AG20443 (cell line): ENCODE data around the gene PDE4C.

Source experiments
- DNase-seq: peaks from one replicate; pipeline ENCODE4 v3.0.0; 2012; ENCODE audit warnings: low spot score, mixed read lengths

Gene PDE4C

GRCh38 chr19:18254546-18255503, 28.6 kb upstream of the PDE4C start:
- no peak for DNase-seq

DNA sequence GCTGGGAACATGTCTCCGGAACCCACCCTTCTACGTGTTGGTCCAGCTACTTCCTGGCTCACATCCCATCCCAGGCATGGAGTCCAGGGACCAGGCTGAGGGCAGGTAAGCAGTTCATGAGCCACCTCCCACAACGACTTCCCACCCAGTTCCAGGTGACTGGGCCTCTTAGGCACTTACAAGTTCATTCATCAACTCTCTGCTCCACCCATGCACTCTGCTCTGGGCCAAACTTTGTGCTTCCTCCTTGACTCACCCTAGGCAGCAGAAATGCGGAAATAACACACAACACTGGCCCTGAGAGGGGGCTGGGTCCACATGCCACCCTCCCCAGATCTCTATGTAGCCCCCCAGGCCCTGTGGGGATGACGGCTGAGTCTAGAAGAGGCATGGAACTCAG, 27.5 kb upstream of the PDE4C start:
- DNase-seq, result no peak

- DNase-seq, result no peak
These were observed 26.9 kb upstream of the PDE4C start for GRCh38 chr19:18253130-18253529.

DNA sequence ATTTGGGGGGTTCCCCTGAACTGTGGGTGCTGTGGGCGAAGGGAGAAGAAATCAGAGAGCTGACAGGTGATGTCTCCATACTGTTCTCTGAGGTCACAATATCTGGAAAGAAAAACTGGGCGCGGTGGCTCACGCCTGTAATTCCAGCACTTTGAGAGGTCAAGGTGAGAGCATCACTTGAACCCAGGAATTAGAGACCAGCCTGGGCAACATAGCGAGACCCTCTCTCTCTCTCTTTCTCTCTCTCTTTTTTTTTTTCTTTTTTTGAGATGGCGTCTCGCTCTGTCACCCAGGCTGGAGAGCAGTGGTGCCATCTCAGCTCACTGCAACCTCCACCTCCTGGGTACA, 26.1 kb upstream of the PDE4C start:
- DNase-seq, result no peak

DNA sequence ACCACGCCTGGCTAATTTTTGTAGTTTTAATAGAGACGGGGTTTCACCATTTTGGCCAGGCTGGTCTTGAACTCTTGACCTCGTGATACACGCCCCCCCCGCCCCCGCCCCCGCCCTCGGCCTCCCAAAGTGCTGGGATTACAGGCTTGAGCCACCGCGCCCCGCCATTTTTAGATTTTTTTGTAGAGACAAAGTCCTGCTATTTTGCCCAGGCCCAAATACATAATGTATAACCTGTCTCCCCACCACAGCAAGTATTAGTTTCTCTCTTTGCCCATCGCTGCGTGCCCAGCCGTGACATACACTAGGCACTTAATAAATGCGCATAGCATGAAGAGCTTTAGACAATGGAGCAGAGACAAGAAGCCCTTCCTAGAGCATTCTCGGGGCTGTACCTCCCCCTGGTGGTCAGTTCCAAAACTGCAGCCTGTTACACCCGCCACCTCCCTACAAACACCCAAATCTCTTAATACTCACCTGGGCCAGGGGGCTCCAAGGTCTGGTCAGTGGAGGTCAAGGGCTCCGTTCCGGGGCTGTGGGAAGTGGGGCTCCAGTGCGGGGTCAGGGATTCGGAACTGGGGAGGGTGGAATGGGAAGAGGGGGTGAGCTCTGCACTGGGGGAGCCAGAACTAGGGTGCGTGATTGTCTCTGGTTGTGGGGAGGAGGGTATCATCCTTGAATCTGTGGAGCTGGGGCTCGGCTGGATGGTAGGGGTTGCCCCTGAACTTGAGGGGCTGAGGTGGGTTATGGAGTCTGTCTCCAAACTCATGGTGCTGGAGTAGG, 25.5 kb upstream of the PDE4C start:
- DNase-seq, result peak; percentile 84

- no peak for DNase-seq
These were observed 23.6 kb upstream of the PDE4C start for GRCh38 chr19:18249834-18250233.

GRCh38 chr19:18245297-18245696, 19.1 kb upstream of the PDE4C start:
- no peak for DNase-seq

GRCh38 chr19:18239303-18239702, 13.1 kb upstream of the PDE4C start:
- no peak for DNase-seq

GRCh38 chr19:18234194-18234593, 8.0 kb upstream of the PDE4C start:
- DNase-seq, result no peak

DNA sequence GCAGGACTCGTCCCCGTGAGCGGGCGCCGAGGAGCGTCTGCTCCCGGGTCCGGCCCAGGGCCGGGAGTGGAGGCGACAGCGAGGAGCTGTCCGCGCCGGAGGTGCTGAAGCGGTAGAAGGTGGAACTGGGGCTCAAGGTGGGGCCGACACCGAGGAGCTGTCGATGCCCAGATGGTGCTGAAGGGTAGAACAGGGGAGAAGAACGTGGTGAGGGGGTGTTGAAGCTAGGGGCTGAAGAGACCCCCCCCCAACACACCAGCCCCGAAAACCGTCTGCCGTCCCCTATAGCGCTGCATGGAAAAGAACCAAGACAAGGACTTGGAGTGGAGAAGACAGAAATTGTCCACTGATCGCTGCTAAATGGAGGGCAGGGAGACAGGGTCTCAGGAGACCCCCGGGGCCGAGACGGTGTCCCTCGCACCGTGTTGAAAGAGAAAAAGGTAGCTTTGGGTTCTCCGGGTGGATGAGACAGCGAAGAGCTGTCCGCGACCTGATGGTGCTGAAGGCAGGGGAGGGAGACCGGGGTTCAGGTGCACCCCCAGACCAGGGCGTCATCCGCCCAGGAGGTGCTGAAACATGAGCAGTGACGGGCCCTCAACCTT, 7.1 kb upstream of the PDE4C start:
- DNase-seq, result peak; percentile 77

DNA sequence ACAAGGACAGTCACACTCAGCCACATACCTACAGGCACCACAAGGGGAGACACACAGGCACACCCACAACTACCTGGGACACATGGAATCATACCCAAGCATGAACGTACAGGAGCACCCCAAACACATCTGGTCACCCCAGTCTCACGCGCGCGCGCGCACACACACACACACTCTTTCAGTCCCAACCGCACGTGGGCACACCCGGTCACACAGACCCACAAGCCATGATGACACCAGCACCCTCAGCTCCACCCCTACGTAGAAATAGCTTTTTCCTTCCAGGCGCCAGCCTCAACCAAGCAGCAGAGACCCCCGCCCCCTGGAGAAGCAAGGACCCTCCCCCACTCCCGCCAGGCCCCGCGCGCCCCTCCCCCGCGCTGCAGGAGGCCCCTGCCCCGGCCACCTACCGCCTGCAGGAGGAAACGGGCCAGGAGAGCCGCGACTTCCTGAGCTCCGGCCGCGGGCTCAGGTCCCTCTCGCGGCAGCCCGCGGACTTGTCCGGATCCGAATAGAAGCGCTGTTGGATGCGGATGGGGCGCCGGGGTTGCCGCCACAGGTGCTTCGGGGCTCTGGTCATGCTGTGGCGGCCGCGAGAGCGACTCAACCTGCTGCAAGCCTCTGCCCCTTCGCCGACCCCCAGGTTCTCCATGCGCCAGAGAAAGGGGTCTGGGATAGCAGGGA, 6.4 kb upstream of the PDE4C start:
- no peak for DNase-seq

DNA sequence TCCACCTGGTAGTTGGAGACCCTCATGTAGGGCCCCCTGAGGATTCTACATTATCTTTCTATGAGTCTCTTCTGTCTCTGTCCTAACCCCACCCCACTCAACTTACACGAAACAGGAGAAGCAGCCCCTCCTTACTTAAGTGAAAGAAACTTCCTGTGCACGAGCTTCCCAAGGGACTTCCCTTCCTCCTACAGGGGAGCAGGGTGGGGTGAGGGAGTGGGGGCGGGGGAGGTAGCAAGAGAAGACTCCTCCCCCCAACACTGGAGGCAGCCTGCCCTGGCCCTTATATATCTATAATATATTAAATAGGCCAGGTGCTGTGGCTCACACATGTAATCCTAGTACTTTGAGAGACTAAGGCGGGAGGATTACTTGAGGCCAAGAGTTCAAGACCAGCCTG, 5.5 kb upstream of the PDE4C start:
- DNase-seq, result no peak

- DNase-seq, result no peak
These were observed 4.9 kb upstream of the PDE4C start for GRCh38 chr19:18230941-18231734.

- DNase-seq, result no peak
These were observed 3.7 kb upstream of the PDE4C start for GRCh38 chr19:18229915-18230314.

- DNase-seq, result no peak
These were observed 3.2 kb upstream of the PDE4C start for GRCh38 chr19:18229474-18229873.

- no peak for DNase-seq
These were observed 1.6 kb upstream of the PDE4C start for GRCh38 chr19:18227781-18228271.

- no peak for DNase-seq
These were observed 930 bp upstream of the PDE4C start for GRCh38 chr19:18226956-18227780.

GRCh38 chr19:18225355-18225701, 910 bp downstream of the PDE4C start:
- DNase-seq, result no peak

DNA sequence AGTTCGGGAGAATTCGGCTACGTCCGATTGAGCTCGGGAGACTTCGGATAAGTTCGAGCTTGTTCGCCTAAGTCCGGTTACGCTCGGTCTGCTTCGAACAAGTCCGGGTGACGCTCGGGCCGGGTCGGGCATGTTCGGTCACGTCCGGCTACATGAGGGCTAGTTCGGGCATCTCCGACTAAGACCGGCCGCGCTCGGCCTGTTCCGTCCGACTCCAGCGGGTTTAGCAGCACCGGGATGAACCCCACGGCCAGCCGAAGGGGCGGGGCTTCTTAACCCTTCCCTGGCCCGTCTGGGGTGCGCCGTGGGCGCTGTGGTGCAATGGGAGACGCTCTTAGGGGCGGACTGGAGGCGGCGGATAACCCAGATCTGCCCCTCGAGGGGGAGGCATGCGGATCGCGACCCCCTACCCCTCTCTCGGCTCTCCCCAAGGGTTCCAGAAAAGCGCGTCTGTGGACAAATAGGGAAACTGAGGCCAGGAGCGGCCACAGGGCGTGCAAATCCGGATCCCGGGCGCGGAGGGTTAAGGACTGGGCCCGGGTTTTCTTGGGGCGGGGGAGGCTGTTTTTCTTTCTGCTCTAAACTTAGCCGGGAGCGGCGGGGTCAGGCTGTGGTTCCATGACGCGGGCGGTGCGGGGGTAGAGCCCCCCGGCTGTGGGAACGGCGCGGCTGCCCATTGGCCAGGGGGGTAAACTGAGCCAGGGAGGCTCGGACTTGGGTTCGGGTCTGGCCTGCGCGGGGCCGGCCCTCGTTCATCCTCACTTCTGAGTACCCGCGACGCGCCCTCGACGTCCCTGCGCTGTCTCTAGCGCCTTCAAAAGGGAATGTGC, 1.5 kb downstream of the PDE4C start:
- DNase-seq, result peak; percentile 99
